Cortex of kidney (tissue), 1 donor: Measurements from ENCODE around the gene RAB35.

Experiments used
- DNase-seq: peaks from one replicate; lab custom pipeline; 2025; lab: John Stamatoyannopoulos, UW

Gene RAB35

GRCh38 chr12:120132863-120133385, 16.4 kb upstream of the RAB35 start:
- DNase-seq: no peak

GRCh38 chr12:120132054-120132836, 15.7 kb upstream of the RAB35 start:
- no peak for DNase-seq

- no peak for DNase-seq
Measured at GRCh38 chr12:120131116-120131515, 14.6 kb upstream of the RAB35 start.

- no peak for DNase-seq
Measured at GRCh38 chr12:120130011-120130410, 13.5 kb upstream of the RAB35 start.

- DNase-seq: no peak
Measured at GRCh38 chr12:120126635-120127005, 10.1 kb upstream of the RAB35 start.

- no peak for DNase-seq
Measured at GRCh38 chr12:120125792-120126634, 9.5 kb upstream of the RAB35 start.

GRCh38 chr12:120125029-120125428, 8.5 kb upstream of the RAB35 start:
- DNase-seq: no peak

- no peak for DNase-seq
Measured at GRCh38 chr12:120121766-120122293, 5.3 kb upstream of the RAB35 start.

- no peak for DNase-seq
Measured at GRCh38 chr12:120121343-120121742, 4.8 kb upstream of the RAB35 start.

- DNase-seq: no peak
Measured at GRCh38 chr12:120119271-120119973, 2.9 kb upstream of the RAB35 start.

- no peak for DNase-seq
Measured at GRCh38 chr12:120118321-120119061, 1.9 kb upstream of the RAB35 start.

GRCh38 chr12:120117961-120118320, 1.4 kb upstream of the RAB35 start:
- no peak for DNase-seq

- DNase-seq: peak; percentile 78
Measured at GRCh38 chr12:120116792-120117651, 469 bp upstream of the RAB35 start.

GRCh38 chr12:120115692-120116440, 687 bp downstream of the RAB35 start:
- no peak for DNase-seq

GRCh38 chr12:120115066-120115465, 1.5 kb downstream of the RAB35 start:
- no peak for DNase-seq

GRCh38 chr12:120110550-120111501, 5.7 kb downstream of the RAB35 start:
- no peak for DNase-seq

GRCh38 chr12:120109570-120110267, 6.8 kb downstream of the RAB35 start:
- DNase-seq: no peak

- no peak for DNase-seq
Measured at GRCh38 chr12:120106151-120106550, 10.4 kb downstream of the RAB35 start.
